Neural progenitor cell (in vitro differentiated cells): ENCODE results near the gene RCL1.

ENCODE experiments used
- EZH2 ChIP-seq: fragments of 200-600 bp; sonication (generic); IDR thresholded peaks from 2 replicates; pipeline ENCODE4 v1.6.1; 2017; ENCODE audit warnings: antibody characterized with exemption, mild to moderate bottlenecking, moderate library complexity
- EZH2phosphoT487 ChIP-seq: fragments of 200-600 bp; sonication (generic); IDR thresholded peaks from 2 replicates; pipeline ENCODE4 v1.6.1; 2017; ENCODE audit warnings: antibody characterized with exemption
- TF ChIP-seq, protein P1 (sequence below): fragments of 200-600 bp; sonication (generic); IDR thresholded peaks from 2 replicates; pipeline ENCODE4 v1.5.1; 2017; ENCODE audit warnings: antibody characterized with exemption, mild to moderate bottlenecking

DNA sequence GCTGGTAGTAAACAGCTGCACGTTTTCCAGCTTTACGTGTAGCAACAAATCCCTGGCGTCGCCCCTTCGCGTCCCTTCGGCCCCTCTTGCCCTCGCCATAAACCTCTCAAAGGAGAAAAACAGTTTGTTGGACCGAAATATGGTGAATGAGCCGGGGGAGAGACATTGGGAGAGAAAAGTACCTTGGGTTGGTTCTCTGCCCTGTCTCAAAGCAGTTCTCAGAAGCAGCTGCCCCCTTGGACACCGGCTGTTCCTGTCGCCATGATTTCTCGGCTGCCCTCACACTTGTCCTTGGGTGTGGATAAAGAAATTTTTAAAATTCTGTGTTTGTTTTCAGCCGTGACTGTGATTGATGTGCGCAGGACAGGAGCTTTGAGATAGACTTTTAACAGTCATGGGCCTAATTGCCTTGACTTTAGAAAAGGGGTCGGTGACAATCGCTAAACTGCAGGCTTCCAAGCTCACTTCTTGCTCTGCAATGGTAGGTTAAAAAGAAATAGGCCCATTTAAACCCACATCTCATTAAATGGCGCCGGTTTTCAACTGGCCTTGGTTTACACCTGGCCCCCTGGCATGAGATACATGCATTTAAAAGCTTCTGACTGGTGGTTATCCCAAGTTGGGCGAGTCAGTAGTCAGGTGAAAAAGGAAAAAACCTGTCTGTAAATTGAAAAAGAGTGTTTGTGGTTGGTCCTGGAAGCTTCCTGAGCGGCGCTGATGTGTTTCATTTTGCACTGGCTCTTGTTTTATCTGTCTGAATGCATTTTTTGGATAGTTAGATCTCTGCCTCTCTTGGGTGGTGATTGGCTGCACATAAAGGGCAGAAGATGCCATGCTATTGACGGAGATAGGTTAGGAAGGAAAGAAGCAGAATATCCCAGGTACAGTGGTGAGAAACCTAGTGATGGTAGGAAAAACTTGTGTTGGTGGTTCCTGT is 983 bp downstream of the RCL1 start:
- TF ChIP-seq, protein P1, sequence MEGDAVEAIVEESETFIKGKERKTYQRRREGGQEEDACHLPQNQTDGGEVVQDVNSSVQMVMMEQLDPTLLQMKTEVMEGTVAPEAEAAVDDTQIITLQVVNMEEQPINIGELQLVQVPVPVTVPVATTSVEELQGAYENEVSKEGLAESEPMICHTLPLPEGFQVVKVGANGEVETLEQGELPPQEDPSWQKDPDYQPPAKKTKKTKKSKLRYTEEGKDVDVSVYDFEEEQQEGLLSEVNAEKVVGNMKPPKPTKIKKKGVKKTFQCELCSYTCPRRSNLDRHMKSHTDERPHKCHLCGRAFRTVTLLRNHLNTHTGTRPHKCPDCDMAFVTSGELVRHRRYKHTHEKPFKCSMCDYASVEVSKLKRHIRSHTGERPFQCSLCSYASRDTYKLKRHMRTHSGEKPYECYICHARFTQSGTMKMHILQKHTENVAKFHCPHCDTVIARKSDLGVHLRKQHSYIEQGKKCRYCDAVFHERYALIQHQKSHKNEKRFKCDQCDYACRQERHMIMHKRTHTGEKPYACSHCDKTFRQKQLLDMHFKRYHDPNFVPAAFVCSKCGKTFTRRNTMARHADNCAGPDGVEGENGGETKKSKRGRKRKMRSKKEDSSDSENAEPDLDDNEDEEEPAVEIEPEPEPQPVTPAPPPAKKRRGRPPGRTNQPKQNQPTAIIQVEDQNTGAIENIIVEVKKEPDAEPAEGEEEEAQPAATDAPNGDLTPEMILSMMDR, result no peak
- TF ChIP-seq EZH2phosphoT487 (no peak), EZH2 (no peak)
